Measurements from ENCODE around the gene PPP1R1A.

GRCh38 chr12:54595471-54595870 is 7.0 kb upstream of the PPP1R1A start:
- TF ChIP-seq CTCF (IDR thresholded peaks at IDR 0.05; ENCODE audit: low read depth, low read length, poor library complexity, severe bottlenecking) = no peak
- TF ChIP-seq EZH2phosphoT487 (IDR thresholded peaks at IDR 0.05; ENCODE audit: borderline replicate concordance, low read length) = no peak
